ENCODE results near the gene NSL1. TPM values are rescaled to one million over a fixed set of nuclear protein-coding genes. Genes with fewer than 3 reads are reported as not detected.

NSL1 gene
- total RNA-seq, 4 donors from 2014 or later = 18.3 to 57.5 (median 34.3) TPM

DNA sequence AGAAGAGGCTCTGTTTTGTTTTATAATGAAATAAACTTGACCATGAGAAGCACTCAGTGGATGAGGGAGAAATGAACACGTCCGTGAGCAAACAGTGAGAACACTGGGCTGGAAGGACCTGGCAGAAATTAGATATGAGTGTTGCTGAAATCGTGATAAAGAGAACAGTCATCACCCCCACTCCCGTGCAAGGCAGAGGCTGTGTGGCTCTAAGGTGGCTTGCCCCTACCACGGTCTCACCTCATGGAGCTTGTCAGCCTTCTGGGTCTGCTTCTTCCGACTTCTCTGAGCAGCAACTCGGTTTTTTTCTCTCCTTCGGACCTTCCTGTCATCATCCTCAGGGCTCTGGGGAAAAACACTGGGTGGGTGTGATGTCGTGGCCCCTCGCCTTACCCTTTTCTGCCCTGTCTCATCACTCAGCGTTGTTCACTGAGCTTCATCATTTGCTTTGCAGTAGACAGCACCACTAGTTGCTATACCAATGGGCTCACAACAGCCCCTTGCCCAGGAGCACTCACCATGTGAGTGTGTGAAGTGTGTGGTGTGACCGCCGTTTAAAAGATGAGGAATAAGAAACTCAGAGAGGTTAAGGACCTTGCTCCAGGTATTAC is 94.8 kb downstream of the NSL1 start:
- H3K4me3 ChIP-seq = no peak overlapping the region
- no peaks in the 10 kb centered on the region for H3K9me3 ChIP-seq
- no peak overlapping the region for H3K27ac ChIP-seq
- TF ChIP-seq EP300 (IDR thresholded peaks at IDR 0.05) (no peak), POLR2AphosphoS5 (IDR thresholded peaks at IDR 0.05) (no peak), POLR2A (IDR thresholded peaks at IDR 0.05) (no peak), CTCF (IDR thresholded peaks at IDR 0.05) (no peak)
- DNase-seq (ENCODE audit: low spot score in 2 of 2) = no peak
- H3K4me1 ChIP-seq = peaks cover 26% of the 10 kb centered on the region
- peaks cover 12% of the 10 kb centered on the region for H3K27me3 ChIP-seq
- no peaks in the 10 kb centered on the region for H3K36me3 ChIP-seq
- 80% methylated on average over 13 of the region's 13 CpGs for WGBS

- no peak for TF ChIP-seq CTCF (IDR thresholded peaks at IDR 0.05)
- no peak for TF ChIP-seq POLR2A (IDR thresholded peaks at IDR 0.05)
- TF ChIP-seq POLR2AphosphoS5 (IDR thresholded peaks at IDR 0.05) = no peak
- no peak for TF ChIP-seq EP300 (IDR thresholded peaks at IDR 0.05)
- Histone ChIP-seq H3K4me3 (no peak overlapping the region), H3K36me3 (no peaks in the 10 kb centered on the region), H3K27me3 (peaks cover 12% of the 10 kb centered on the region), H3K27ac (no peak overlapping the region), H3K4me1 (no peaks in the 10 kb centered on the region), H3K9me3 (no peaks in the 10 kb centered on the region)
- WGBS = 94% methylated on average over 8 of the region's 9 CpGs
- no peak for DNase-seq (ENCODE audit: low spot score in 2 of 2)
Measured at GRCh38 chr1:212692774-212693644, 98.6 kb downstream of the NSL1 start.

- DNase-seq (ENCODE audit: low spot score in 2 of 2) = peak in 1 of 2 donors; percentile 18
- Histone ChIP-seq H3K27me3 (peaks cover 5% of the 10 kb centered on the region), H3K9me3 (no peaks in the 10 kb centered on the region), H3K27ac (no peak overlapping the region), H3K36me3 (no peaks in the 10 kb centered on the region), H3K4me1 (no peaks in the 10 kb centered on the region), H3K4me3 (no peak overlapping the region)
- WGBS = 92% methylated on average over 9 of the region's 9 CpGs
- TF ChIP-seq CTCF (IDR thresholded peaks at IDR 0.05) (no peak), EP300 (IDR thresholded peaks at IDR 0.05) (no peak), POLR2AphosphoS5 (IDR thresholded peaks at IDR 0.05) (no peak), POLR2A (IDR thresholded peaks at IDR 0.05) (no peak)
Measured at GRCh38 chr1:212691561-212692071, 100.0 kb downstream of the NSL1 start.

DNA sequence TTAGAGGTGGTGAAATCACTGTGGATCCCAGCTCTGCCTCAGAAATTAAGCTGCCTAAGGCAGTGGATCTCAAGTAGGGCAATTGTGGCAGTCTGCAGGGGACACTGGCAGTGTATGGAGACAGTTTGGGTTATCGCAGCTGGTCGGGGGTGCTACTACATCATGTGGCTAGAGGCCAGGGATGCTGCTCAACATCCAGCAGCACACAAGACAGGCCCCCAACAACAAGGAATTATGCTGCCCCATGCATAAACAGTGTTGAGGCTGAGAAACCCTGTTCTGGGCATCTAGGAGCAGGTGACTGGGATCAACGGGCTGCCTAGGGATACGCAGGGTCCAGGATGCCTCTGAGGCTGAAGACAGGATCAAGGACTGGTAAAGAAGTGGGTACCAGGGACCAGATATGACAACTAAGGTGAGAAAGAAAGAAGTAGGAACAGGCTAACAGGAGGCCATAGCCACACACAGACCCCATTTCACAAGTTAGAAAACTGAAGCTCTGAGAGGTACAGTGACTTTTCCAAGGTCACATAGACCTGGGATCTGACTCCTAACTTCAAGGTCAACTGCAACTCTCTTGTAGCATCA is 100.7 kb downstream of the NSL1 start:
- TF ChIP-seq CTCF (IDR thresholded peaks at IDR 0.05) = no peak
- TF ChIP-seq POLR2A (IDR thresholded peaks at IDR 0.05) = no peak
- TF ChIP-seq EP300 (IDR thresholded peaks at IDR 0.05) = no peak
- TF ChIP-seq POLR2AphosphoS5 (IDR thresholded peaks at IDR 0.05) = no peak
- no peaks in the 10 kb centered on the region for H3K9me3 ChIP-seq
- no peak overlapping the region for H3K27ac ChIP-seq
- no peak overlapping the region for H3K4me3 ChIP-seq
- H3K27me3 ChIP-seq = peaks cover 3% of the 10 kb centered on the region
- H3K36me3 ChIP-seq = no peaks in the 10 kb centered on the region
- WGBS = 98% methylated on average over 4 of the region's 4 CpGs
- H3K4me1 ChIP-seq = no peaks in the 10 kb centered on the region
- DNase-seq (ENCODE audit: low spot score in 2 of 2) = peak in 1 of 2 donors; percentile 41

Data from suprapubic skin (tissue), 4 donors.